ENCODE results near the gene SHC4.

The SHC4 gene

GRCh38 chr15:48928877-48929538 lies 34.7 kb downstream of the SHC4 start:
- Histone ChIP-seq H3K27me3 (ENCODE audit: insufficient read depth, poor library complexity, severe bottlenecking) (no peaks in the 10 kb centered on the region), H3K4me3 (replicated peaks; ENCODE audit: insufficient read depth, low read length) (no peak overlapping the region), H3K27ac (replicated peaks) (no peak overlapping the region)
- no peak for DNase-seq (ENCODE audit: low read depth in 1 of 2, low spot score in 1 of 2)
- TF ChIP-seq SPI1 (IDR thresholded peaks at IDR 0.05; ENCODE audit: borderline replicate concordance, low read depth), result no peak
- no peak for TF ChIP-seq GABPA (IDR thresholded peaks at IDR 0.05; ENCODE audit: low read depth)
- TF ChIP-seq, protein P1, sequence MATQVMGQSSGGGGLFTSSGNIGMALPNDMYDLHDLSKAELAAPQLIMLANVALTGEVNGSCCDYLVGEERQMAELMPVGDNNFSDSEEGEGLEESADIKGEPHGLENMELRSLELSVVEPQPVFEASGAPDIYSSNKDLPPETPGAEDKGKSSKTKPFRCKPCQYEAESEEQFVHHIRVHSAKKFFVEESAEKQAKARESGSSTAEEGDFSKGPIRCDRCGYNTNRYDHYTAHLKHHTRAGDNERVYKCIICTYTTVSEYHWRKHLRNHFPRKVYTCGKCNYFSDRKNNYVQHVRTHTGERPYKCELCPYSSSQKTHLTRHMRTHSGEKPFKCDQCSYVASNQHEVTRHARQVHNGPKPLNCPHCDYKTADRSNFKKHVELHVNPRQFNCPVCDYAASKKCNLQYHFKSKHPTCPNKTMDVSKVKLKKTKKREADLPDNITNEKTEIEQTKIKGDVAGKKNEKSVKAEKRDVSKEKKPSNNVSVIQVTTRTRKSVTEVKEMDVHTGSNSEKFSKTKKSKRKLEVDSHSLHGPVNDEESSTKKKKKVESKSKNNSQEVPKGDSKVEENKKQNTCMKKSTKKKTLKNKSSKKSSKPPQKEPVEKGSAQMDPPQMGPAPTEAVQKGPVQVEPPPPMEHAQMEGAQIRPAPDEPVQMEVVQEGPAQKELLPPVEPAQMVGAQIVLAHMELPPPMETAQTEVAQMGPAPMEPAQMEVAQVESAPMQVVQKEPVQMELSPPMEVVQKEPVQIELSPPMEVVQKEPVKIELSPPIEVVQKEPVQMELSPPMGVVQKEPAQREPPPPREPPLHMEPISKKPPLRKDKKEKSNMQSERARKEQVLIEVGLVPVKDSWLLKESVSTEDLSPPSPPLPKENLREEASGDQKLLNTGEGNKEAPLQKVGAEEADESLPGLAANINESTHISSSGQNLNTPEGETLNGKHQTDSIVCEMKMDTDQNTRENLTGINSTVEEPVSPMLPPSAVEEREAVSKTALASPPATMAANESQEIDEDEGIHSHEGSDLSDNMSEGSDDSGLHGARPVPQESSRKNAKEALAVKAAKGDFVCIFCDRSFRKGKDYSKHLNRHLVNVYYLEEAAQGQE (IDR thresholded peaks at IDR 0.05; ENCODE audit: insufficient replicate concordance, low read depth), result no peak
- TF ChIP-seq CTCF (IDR thresholded peaks at IDR 0.05; ENCODE audit: insufficient read depth, low read length), result no peak
- no peak for TF ChIP-seq POLR2AphosphoS5 (IDR thresholded peaks at IDR 0.05; ENCODE audit: low read depth)

GRCh38 chr15:48925714-48926223 lies 38.0 kb downstream of the SHC4 start:
- TF ChIP-seq, protein P1 (IDR thresholded peaks at IDR 0.05; ENCODE audit: insufficient replicate concordance, low read depth), result no peak
- TF ChIP-seq GABPA (IDR thresholded peaks at IDR 0.05; ENCODE audit: low read depth) (no peak), SPI1 (IDR thresholded peaks at IDR 0.05; ENCODE audit: borderline replicate concordance, low read depth) (no peak), POLR2AphosphoS5 (IDR thresholded peaks at IDR 0.05; ENCODE audit: low read depth) (no peak), CTCF (IDR thresholded peaks at IDR 0.05; ENCODE audit: insufficient read depth, low read length) (no peak)
- H3K4me3 ChIP-seq (replicated peaks; ENCODE audit: insufficient read depth, low read length), result no peak overlapping the region
- DNase-seq (ENCODE audit: low read depth in 1 of 2, low spot score in 1 of 2), result peak in 1 of 2 experiments; percentile 70
- H3K27ac ChIP-seq (replicated peaks), result no peak overlapping the region
- H3K27me3 ChIP-seq (ENCODE audit: insufficient read depth, poor library complexity, severe bottlenecking), result no peaks in the 10 kb centered on the region

- TF ChIP-seq CTCF (IDR thresholded peaks at IDR 0.05; ENCODE audit: insufficient read depth, low read length) (no peak), GABPA (IDR thresholded peaks at IDR 0.05; ENCODE audit: low read depth) (no peak), POLR2AphosphoS5 (IDR thresholded peaks at IDR 0.05; ENCODE audit: low read depth) (no peak), SPI1 (IDR thresholded peaks at IDR 0.05; ENCODE audit: borderline replicate concordance, low read depth) (no peak)
- TF ChIP-seq, protein P1 (IDR thresholded peaks at IDR 0.05; ENCODE audit: insufficient replicate concordance, low read depth), result no peak
- Histone ChIP-seq H3K27ac (replicated peaks) (no peak overlapping the region), H3K4me3 (replicated peaks; ENCODE audit: insufficient read depth, low read length) (no peak overlapping the region), H3K27me3 (ENCODE audit: insufficient read depth, poor library complexity, severe bottlenecking) (no peaks in the 10 kb centered on the region)
- no peak for DNase-seq (ENCODE audit: low read depth in 1 of 2, low spot score in 1 of 2)
These were observed 39.0 kb downstream of the SHC4 start for GRCh38 chr15:48924528-48925393.
